CD4-positive, alpha-beta T cell (primary cell): ENCODE measurements around the gene FRY. TPM values are rescaled to one million over a fixed set of nuclear protein-coding genes. Genes with fewer than 3 reads are reported as not detected.
A peak's percentile ranks its signal among the peaks of the same experiment; 100 is the strongest.

Experiments
- ATAC-seq: fragments of 200-7000 bp; cut with Tn5 transposase; one replicate; pipeline ENCODE4 v1.10.0; 2022; ENCODE audit warnings: mild to moderate bottlenecking; ENCODE audit not compliant: poor library complexity
- CTCF ChIA-PET: fragments of 350-600 bp; sonication (Branson Sonifier 250); formaldehyde crosslinking; loops from one replicate; lab custom pipeline; 2021; ENCODE audit warnings: antibody characterized with exemption, inconsistent platforms; lab: Charles Lee
- POLR2A ChIA-PET: fragments of 350-600 bp; sonication (Branson Sonifier 250); formaldehyde crosslinking; loops from one replicate; lab custom pipeline; 2021; ENCODE audit warnings: antibody characterized with exemption, inconsistent platforms; lab: Charles Lee
- DNase-seq, 14 experiments: peaks; one replicate each; pipeline ENCODE4 v3.0.0-alpha.2; 2013 to 2020; ENCODE audit warnings: mixed read lengths in 2 of 14
- H3K27ac ChIP-seq, 2 donors: one replicate each; pipeline versions ENCODE4 v1.5.1 to v1.7.0; 2013; ENCODE audit warnings: low read length in 2 of 2, low read depth in 1 of 2, mild to moderate bottlenecking in 1 of 2
- H3K27me3 ChIP-seq, 2 experiments: 1 replicate in 1 of 2; 2 replicates in 1 of 2; pipeline versions ENCODE4 v1.6.1 to v1.7.0; 2013; ENCODE audit warnings: low read length in 2 of 2, control low read depth in 1 of 2, mild to moderate bottlenecking in 1 of 2, moderate library complexity in 1 of 2; ENCODE audit not compliant: insufficient read depth in 2 of 2, control insufficient read depth in 1 of 2
- H3K36me3 ChIP-seq: one replicate; pipeline ENCODE4 v1.6.1; 2013; ENCODE audit warnings: low read length, control low read depth; ENCODE audit not compliant: insufficient read depth
- H3K4me1 ChIP-seq: one replicate; pipeline ENCODE4 v1.6.1; 2013; ENCODE audit warnings: low read length, control low read depth; ENCODE audit not compliant: insufficient read depth
- H3K4me3 ChIP-seq: one replicate; pipeline ENCODE4 v1.5.1; 2013; ENCODE audit warnings: mild to moderate bottlenecking, low read length, moderate library complexity
- H3K9me3 ChIP-seq, 2 experiments: 1 replicate in 1 of 2; 2 replicates in 1 of 2; pipeline versions ENCODE4 v1.6.1 to v1.7.0; 2013; ENCODE audit warnings: low read length in 2 of 2, mild to moderate bottlenecking in 2 of 2, control low read depth in 1 of 2, moderate library complexity in 1 of 2; ENCODE audit not compliant: control insufficient read depth in 1 of 2, insufficient read depth in 1 of 2
- H3K27ac Mint-ChIP-seq: one replicate; pipeline ENCODE4 v1.8.0; 2020; ENCODE audit warnings: mixed read lengths
- H3K27me3 Mint-ChIP-seq: one replicate; pipeline ENCODE4 v1.8.0; 2021; ENCODE audit warnings: mixed read lengths
- H3K36me3 Mint-ChIP-seq: one replicate; pipeline ENCODE4 v1.8.0; 2021; ENCODE audit warnings: low read depth, mixed read lengths
- H3K4me1 Mint-ChIP-seq: one replicate; pipeline ENCODE4 v1.8.0; 2021; ENCODE audit warnings: low read depth, mixed read lengths
- H3K4me3 Mint-ChIP-seq: one replicate; pipeline ENCODE4 v1.8.0; 2020; ENCODE audit warnings: mild to moderate bottlenecking, mixed read lengths
- H3K9me3 Mint-ChIP-seq: one replicate; pipeline ENCODE4 v1.8.0; 2020; ENCODE audit warnings: mixed read lengths
- CTCF ChIP-seq: fragments of 200-600 bp; IDR thresholded peaks from one replicate; pipeline ENCODE4 v1.8.0; 2022; ENCODE audit warnings: antibody characterized with exemption, mild to moderate bottlenecking
- intact Hi-C, 2 experiments: fragments of 100-400 bp; cut with DNase I in 1 of 2; cut with micrococcal nuclease in 1 of 2; formaldehyde crosslinking; loops; one replicate each; pipeline versions ENCODE4 v1.15.1 to v1.9.0; 2023 to 2025; cut with DNase I, micrococcal nuclease
- total RNA-seq, 174 experiments: library from RNA in 2 of 174; stranded (reverse) in 2 of 174; gene quantifications; one replicate each; pipeline ENCODE4 v1.2.3 and lab custom pipeline; 2021 to 2026

FRY gene
- total RNA-seq, 2 experiments from 2014 or later, result 13.7 to 18.4 TPM

- Mint-ChIP-seq H3K36me3 (peaks cover 25% of the 10 kb centered on the region), H3K9me3 (no peaks in the 10 kb centered on the region), H3K27me3 (no peaks in the 10 kb centered on the region), H3K27ac (no peak overlapping the region), H3K4me3 (no peak overlapping the region), H3K4me1 (no peaks in the 10 kb centered on the region)
- Histone ChIP-seq H3K9me3 (no peaks in the 10 kb centered on the region), H3K36me3 (peaks cover 5% of the 10 kb centered on the region), H3K27me3 (no peaks in the 10 kb centered on the region), H3K4me1 (no peaks in the 10 kb centered on the region), H3K4me3 (no peak overlapping the region), H3K27ac (no peak overlapping the region)
- POLR2A ChIA-PET, result no interaction called here
- CTCF ChIA-PET, result no interaction called here
- intact Hi-C loops, result loop anchor here in 1 of 2 experiments (5.0 kb wide), 1 partner anchor 260 kb away; no protein-coding TSS in a partner anchor
- no peak for ATAC-seq
- no peak for TF ChIP-seq CTCF
- no peak for DNase-seq
These were observed 130.9 kb downstream of the FRY start for GRCh38 chr13:32162395-32163005.

GRCh38 chr13:32164622-32165268, 133.2 kb downstream of the FRY start:
- peaks cover 29% of the 10 kb centered on the region for H3K36me3 Mint-ChIP-seq
- Histone ChIP-seq H3K4me3 (no peak overlapping the region), H3K4me1 (no peaks in the 10 kb centered on the region), H3K36me3 (peaks cover 5% of the 10 kb centered on the region), H3K27ac (no peak overlapping the region), H3K27me3 (no peaks in the 10 kb centered on the region), H3K9me3 (no peaks in the 10 kb centered on the region)
- H3K4me1 Mint-ChIP-seq, result no peaks in the 10 kb centered on the region
- peak; percentile 53 for TF ChIP-seq CTCF
- H3K27me3 Mint-ChIP-seq, result no peaks in the 10 kb centered on the region
- no peaks in the 10 kb centered on the region for H3K9me3 Mint-ChIP-seq
- no peak overlapping the region for H3K4me3 Mint-ChIP-seq
- ATAC-seq, result peak; percentile 70
- no peak overlapping the region for H3K27ac Mint-ChIP-seq
- DNase-seq, result peak in 4 of 14 experiments; percentile 21 to 58 (median 47)
- ChIA-PET POLR2A (interaction anchor here (0.8 to 1.2 kb wide), 2 partner anchors 68 to 262 kb away, joined by 3 read pairs; no protein-coding TSS in a partner anchor), CTCF (no interaction called here)
- intact Hi-C loops, result loop anchor here in 1 of 2 experiments (5.0 kb wide), 1 partner anchor 258 kb away; no protein-coding TSS in a partner anchor

DNA sequence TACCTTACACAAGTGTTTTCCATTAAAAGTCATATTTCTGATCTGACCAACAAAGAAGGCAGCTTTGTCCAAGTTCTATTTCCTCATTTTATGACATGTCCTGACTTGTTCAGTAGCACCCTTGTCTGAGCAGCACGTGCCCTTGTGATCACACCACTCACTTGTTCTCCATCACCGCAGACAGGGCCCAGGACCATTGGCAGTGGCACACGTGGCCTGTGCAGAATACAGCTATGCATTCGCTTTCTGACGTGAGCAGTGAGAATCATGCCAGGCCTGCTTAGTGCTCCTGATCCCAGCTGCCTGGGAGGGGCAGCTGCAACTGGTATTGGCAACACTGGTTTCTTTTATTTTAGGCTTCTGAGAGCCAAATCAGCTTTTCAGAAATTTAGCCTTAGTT, 134.2 kb downstream of the FRY start:
- Histone ChIP-seq H3K27ac (no peak overlapping the region), H3K4me3 (no peak overlapping the region), H3K27me3 (no peaks in the 10 kb centered on the region), H3K36me3 (peaks cover 4% of the 10 kb centered on the region), H3K4me1 (no peaks in the 10 kb centered on the region), H3K9me3 (no peaks in the 10 kb centered on the region)
- H3K36me3 Mint-ChIP-seq, result peaks cover 28% of the 10 kb centered on the region
- no peak overlapping the region for H3K4me3 Mint-ChIP-seq
- no peak overlapping the region for H3K27ac Mint-ChIP-seq
- no peaks in the 10 kb centered on the region for H3K9me3 Mint-ChIP-seq
- intact Hi-C loops, result no loop called here
- H3K27me3 Mint-ChIP-seq, result no peaks in the 10 kb centered on the region
- no peak for TF ChIP-seq CTCF
- ATAC-seq (no peak), DNase-seq (no peak)
- no peaks in the 10 kb centered on the region for H3K4me1 Mint-ChIP-seq
- ChIA-PET POLR2A (interaction anchor here (1.2 kb wide), 1 partner anchor 261 kb away, joined by 3 read pairs; no protein-coding TSS in a partner anchor), CTCF (no interaction called here)
